Suprapubic skin (tissue), 4 donors: ENCODE measurements around the gene SHMT2. TPM values are rescaled to one million over a fixed set of nuclear protein-coding genes. Genes with fewer than 3 reads are reported as not detected.

ENCODE experiments used
- DNase-seq, 2 donors: peaks; one replicate each; pipeline ENCODE4 v3.0.0-alpha.2; 2019; ENCODE audit warnings: low spot score in 2 of 2
- H3K27ac ChIP-seq: fragments of 200-600 bp; sonication (generic); one replicate; pipeline ENCODE4 v1.5.1; 2019
- H3K27me3 ChIP-seq: fragments of 200-600 bp; sonication (generic); one replicate; pipeline ENCODE4 v1.5.1; 2019
- H3K36me3 ChIP-seq: fragments of 200-600 bp; sonication (generic); one replicate; pipeline ENCODE4 v1.5.1; 2019
- H3K4me1 ChIP-seq: fragments of 200-600 bp; sonication (generic); one replicate; pipeline ENCODE4 v1.5.1; 2019
- H3K4me3 ChIP-seq: fragments of 200-600 bp; sonication (generic); one replicate; pipeline ENCODE4 v1.5.1; 2019; ENCODE audit warnings: mild to moderate bottlenecking
- H3K9me3 ChIP-seq: fragments of 200-600 bp; sonication (generic); one replicate; pipeline ENCODE4 v1.5.1; 2019
- EP300 ChIP-seq: sonication (generic); formaldehyde crosslinking; IDR thresholded peaks from one replicate; pipeline ENCODE4 v1.6.1; 2017; ENCODE audit warnings: antibody characterized with exemption
- POLR2A ChIP-seq, 2 donors: fragments of 450-650 bp; IDR thresholded peaks; one replicate each; pipeline ENCODE4 v1.6.1; 2017; ENCODE audit warnings: antibody characterized with exemption in 2 of 2, mild to moderate bottlenecking in 2 of 2, moderate library complexity in 2 of 2
- POLR2AphosphoS5 ChIP-seq, 3 donors: sonication (generic); formaldehyde crosslinking; IDR thresholded peaks; one replicate each; pipeline ENCODE4 v1.6.1; 2017; ENCODE audit warnings: antibody characterized with exemption in 3 of 3
- WGBS: methylation state at CpG from one replicate; pipeline ENCODE4 v1.1.5; 2018; 5-methylcytosine and 5-hydroxymethylcytosine counted together
- total RNA-seq, 4 donors: library from RNA; depleted of rRNA; stranded (reverse); fragments of >200 nt; gene quantifications; one replicate each; pipeline ENCODE4 v1.1.0, GENCODE V29; 2016
- TF ChIP-seq, protein P1 (sequence below), 2 donors: fragments of 200-600 bp in 1 of 2; fragments of 450-650 bp in 1 of 2; sonication (generic) in 1 of 2; IDR thresholded peaks; one replicate each; pipeline ENCODE4 v1.5.1; 2016 to 2019; ENCODE audit warnings: antibody characterized with exemption in 2 of 2, mild to moderate bottlenecking in 1 of 2, moderate library complexity in 1 of 2

The SHMT2 gene
- total RNA-seq, 4 donors from 2014 or later = 53.5 to 87.2 (median 70.3) TPM

DNA sequence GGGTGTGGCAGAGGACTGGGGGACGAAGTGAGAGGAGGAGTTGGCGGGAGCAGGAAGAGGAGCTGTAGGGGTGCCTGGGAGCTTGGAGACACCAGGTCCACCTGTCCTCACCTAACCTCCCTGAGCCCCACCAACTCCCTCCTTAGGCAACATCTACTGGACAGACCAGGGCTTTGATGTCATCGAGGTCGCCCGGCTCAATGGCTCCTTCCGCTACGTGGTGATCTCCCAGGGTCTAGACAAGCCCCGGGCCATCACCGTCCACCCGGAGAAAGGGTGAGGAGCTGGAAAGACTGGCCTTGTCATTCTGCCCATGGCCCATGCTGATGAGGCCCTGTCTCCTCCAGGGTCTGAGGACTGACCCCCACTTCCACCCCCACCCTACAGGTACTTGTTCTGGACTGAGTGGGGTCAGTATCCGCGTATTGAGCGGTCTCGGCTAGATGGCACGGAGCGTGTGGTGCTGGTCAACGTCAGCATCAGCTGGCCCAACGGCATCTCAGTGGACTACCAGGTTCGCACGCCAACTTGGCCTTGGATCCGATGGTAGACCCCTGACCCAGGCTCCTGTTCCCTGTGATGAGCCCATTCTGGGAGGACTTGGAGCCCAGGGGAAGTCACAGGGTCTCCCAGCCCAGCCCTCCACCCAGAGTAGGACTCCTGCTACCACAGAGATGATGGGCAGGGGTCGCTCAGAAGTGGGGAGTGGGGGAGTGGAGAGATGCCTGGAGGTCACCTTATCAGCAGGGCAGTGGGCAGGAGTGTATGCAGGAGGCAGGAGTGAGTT lies 45.4 kb upstream of the SHMT2 start:
- Histone ChIP-seq H3K4me1 (peaks cover 32% of the 10 kb centered on the region), H3K27ac (no peak overlapping the region), H3K36me3 (peaks cover 82% of the 10 kb centered on the region), H3K9me3 (no peaks in the 10 kb centered on the region), H3K4me3 (no peak overlapping the region), H3K27me3 (no peaks in the 10 kb centered on the region)
- no peak for TF ChIP-seq POLR2A (IDR thresholded peaks at IDR 0.05)
- TF ChIP-seq, protein P1, sequence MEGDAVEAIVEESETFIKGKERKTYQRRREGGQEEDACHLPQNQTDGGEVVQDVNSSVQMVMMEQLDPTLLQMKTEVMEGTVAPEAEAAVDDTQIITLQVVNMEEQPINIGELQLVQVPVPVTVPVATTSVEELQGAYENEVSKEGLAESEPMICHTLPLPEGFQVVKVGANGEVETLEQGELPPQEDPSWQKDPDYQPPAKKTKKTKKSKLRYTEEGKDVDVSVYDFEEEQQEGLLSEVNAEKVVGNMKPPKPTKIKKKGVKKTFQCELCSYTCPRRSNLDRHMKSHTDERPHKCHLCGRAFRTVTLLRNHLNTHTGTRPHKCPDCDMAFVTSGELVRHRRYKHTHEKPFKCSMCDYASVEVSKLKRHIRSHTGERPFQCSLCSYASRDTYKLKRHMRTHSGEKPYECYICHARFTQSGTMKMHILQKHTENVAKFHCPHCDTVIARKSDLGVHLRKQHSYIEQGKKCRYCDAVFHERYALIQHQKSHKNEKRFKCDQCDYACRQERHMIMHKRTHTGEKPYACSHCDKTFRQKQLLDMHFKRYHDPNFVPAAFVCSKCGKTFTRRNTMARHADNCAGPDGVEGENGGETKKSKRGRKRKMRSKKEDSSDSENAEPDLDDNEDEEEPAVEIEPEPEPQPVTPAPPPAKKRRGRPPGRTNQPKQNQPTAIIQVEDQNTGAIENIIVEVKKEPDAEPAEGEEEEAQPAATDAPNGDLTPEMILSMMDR (IDR thresholded peaks at IDR 0.05) = no peak
- no peak for TF ChIP-seq POLR2AphosphoS5 (IDR thresholded peaks at IDR 0.05)
- no peak for TF ChIP-seq EP300
- no peak for DNase-seq
- 97% methylated on average over 7 of the region's 22 CpGs for WGBS

DNA sequence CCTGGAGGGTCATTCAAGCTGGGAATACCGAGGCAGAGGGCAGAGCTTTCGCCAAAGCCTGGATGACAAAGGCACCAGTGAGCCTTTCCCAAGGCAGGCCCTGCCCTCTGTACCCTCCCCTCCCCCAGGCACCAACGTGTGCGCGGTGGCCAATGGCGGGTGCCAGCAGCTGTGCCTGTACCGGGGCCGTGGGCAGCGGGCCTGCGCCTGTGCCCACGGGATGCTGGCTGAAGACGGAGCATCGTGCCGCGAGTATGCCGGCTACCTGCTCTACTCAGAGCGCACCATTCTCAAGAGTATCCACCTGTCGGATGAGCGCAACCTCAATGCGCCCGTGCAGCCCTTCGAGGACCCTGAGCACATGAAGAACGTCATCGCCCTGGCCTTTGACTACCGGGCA lies 44.1 kb upstream of the SHMT2 start:
- no peak overlapping the region for H3K4me3 ChIP-seq
- H3K4me1 ChIP-seq = peaks cover 29% of the 10 kb centered on the region
- H3K36me3 ChIP-seq = peaks cover 81% of the 10 kb centered on the region
- TF ChIP-seq EP300 = no peak
- no peaks in the 10 kb centered on the region for H3K9me3 ChIP-seq
- no peak for DNase-seq
- no peaks in the 10 kb centered on the region for H3K27me3 ChIP-seq
- 91% methylated on average over 14 of the region's 25 CpGs for WGBS
- H3K27ac ChIP-seq = no peak overlapping the region

DNA sequence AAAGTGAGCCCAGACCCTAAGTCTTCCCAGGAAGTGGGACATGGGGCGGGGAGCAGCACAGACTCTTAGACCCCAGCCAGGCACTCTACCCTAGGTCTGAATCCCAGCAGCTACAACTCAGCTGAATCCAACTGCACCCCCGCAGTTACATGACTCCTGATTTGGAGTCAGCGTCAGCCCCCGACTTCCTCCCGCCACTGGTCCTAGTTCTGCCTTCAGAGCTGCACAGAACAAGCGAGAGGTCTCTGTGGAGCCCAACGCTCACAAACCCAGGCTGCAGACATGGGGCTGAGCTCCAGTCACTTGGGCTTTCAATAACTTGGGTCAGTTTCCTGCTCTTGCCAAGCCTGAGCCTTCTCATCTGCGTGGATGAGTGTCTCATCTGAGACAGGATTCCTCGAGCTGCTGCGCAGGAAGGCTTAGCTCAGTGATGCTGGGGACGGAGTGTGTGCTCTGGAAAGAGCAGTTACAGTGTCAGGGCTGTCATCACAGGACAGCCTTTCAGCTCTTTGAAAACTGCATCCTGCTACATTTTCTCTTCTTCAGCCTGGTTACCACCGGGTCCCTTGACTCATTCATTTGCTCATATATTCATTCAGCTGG lies 43.5 kb upstream of the SHMT2 start:
- WGBS = 84% methylated on average over 11 of the region's 12 CpGs
- TF ChIP-seq POLR2AphosphoS5 (IDR thresholded peaks at IDR 0.05) (no peak), EP300 (no peak), POLR2A (IDR thresholded peaks at IDR 0.05) (no peak)
- TF ChIP-seq, protein P1 (IDR thresholded peaks at IDR 0.05) = no peak
- DNase-seq = no peak
- Histone ChIP-seq H3K4me3 (no peak overlapping the region), H3K27ac (no peak overlapping the region), H3K4me1 (peaks cover 23% of the 10 kb centered on the region), H3K9me3 (no peaks in the 10 kb centered on the region), H3K27me3 (no peaks in the 10 kb centered on the region), H3K36me3 (peaks cover 81% of the 10 kb centered on the region)

DNA sequence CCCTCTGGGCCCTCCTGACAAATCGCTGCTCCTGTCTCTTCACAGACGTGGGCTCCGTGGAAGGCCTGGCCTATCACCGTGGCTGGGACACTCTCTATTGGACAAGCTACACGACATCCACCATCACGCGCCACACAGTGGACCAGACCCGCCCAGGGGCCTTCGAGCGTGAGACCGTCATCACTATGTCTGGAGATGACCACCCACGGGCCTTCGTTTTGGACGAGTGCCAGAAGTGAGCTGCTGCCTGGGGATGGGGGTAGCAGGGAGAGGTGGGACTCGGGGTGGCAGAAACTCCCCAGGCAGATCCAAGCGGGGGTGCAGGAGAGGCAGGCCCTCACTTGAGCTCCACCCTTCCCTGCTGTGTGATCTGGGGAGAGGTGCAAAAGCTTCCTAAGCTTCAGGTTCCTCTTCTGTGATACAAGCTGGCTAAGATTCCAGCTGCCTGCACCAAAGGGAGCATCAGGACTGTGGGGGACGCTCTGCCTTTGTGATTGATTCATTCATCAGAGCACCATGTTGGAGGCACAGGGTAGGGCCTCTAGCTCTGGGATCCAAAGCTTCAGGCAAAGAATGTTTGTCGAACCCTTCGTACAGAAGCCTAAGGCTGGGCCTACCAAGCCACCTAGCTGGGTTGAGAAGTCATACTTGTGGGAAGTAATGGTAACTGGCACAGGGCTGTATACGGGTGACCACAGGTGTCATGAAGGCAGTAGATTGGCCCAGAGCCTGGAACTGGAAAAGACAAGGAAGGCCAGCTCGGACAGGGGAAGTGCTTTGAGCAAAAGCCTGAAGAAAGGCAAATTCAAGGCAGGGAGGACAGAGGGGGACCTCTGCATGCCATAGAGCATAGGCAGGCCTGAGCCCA lies 42.1 kb upstream of the SHMT2 start:
- Histone ChIP-seq H3K9me3 (no peaks in the 10 kb centered on the region), H3K27me3 (no peaks in the 10 kb centered on the region), H3K4me1 (peaks cover 10% of the 10 kb centered on the region), H3K36me3 (peaks cover 93% of the 10 kb centered on the region), H3K27ac (no peak overlapping the region), H3K4me3 (no peak overlapping the region)
- WGBS = 76% methylated on average over 19 of the region's 21 CpGs
- TF ChIP-seq, protein P1 (IDR thresholded peaks at IDR 0.05) = no peak
- DNase-seq = no peak

DNA sequence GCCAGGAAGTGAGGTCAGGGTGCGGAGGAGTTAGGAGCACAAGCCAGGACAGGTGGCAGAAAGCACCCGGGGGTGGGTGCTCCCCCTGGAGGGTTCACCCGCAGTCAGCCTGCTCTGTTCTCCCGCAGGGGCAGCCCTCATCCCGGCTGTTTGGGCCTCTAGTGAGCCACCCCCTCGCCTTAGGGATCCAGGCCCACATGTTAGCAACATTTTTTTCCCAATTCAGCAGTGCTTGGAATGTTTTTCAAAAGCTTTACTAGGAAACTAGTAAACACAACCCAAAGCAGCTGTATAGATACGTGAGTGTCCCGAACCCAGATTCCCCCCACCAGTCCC lies 41.5 kb upstream of the SHMT2 start:
- Histone ChIP-seq H3K27ac (no peak overlapping the region), H3K27me3 (no peaks in the 10 kb centered on the region), H3K4me3 (no peak overlapping the region), H3K9me3 (no peaks in the 10 kb centered on the region), H3K4me1 (peaks cover 4% of the 10 kb centered on the region), H3K36me3 (peaks cover 99% of the 10 kb centered on the region)
- no peak for DNase-seq
- TF ChIP-seq POLR2A (IDR thresholded peaks at IDR 0.05) (no peak), POLR2AphosphoS5 (IDR thresholded peaks at IDR 0.05) (no peak), EP300 (no peak)
- TF ChIP-seq, protein P1 (IDR thresholded peaks at IDR 0.05) = no peak
- 85% methylated on average over 7 of the region's 8 CpGs for WGBS
